WTC11 (cell line): ENCODE measurements around the gene SALL3.

Source experiments
- ATF3 ChIP-seq: sonication (generic); formaldehyde crosslinking; conservative IDR thresholded peaks from 2 replicates; pipeline ENCODE4 v1.8.1; 2022; ENCODE audit warnings: mild to moderate bottlenecking, missing genetic modification reagents
- CTCF ChIP-seq: fragments of 200-600 bp; IDR thresholded peaks from 2 replicates; pipeline ENCODE4 v1.8.0; 2022; ENCODE audit warnings: antibody characterized with exemption
- ELF4 ChIP-seq: sonication (generic); formaldehyde crosslinking; IDR thresholded peaks from 2 replicates; pipeline ENCODE4 v1.8.1; 2022; ENCODE audit warnings: low read depth, mild to moderate bottlenecking, moderate library complexity, missing genetic modification reagents
- MAX ChIP-seq: sonication (generic); formaldehyde crosslinking; IDR thresholded peaks from 2 replicates; pipeline ENCODE4 v1.8.0; 2022; ENCODE audit warnings: mild to moderate bottlenecking, missing genetic modification reagents
- MYBL2 ChIP-seq: sonication (generic); formaldehyde crosslinking; IDR thresholded peaks from 2 replicates; pipeline ENCODE4 v1.8.1; 2023; ENCODE audit warnings: mild to moderate bottlenecking, moderate library complexity, missing genetic modification reagents
- NFYB ChIP-seq: sonication (generic); formaldehyde crosslinking; conservative IDR thresholded peaks from 2 replicates; pipeline ENCODE4 v1.8.0; 2022; ENCODE audit warnings: low read depth, missing genetic modification reagents
- NR2C2 ChIP-seq: sonication (generic); formaldehyde crosslinking; IDR thresholded peaks from 2 replicates; pipeline ENCODE4 v1.8.0; 2022; ENCODE audit warnings: mild to moderate bottlenecking, missing genetic modification reagents
- TCF7 ChIP-seq: sonication (generic); formaldehyde crosslinking; IDR thresholded peaks from 2 replicates; pipeline ENCODE4 v1.8.0; 2022; ENCODE audit warnings: mild to moderate bottlenecking, low read depth, missing genetic modification reagents, moderate library complexity
- ZNF138 ChIP-seq: sonication (generic); formaldehyde crosslinking; conservative IDR thresholded peaks from 2 replicates; pipeline ENCODE4 v1.8.1; 2022; ENCODE audit warnings: mild to moderate bottlenecking, moderate library complexity, missing genetic modification reagents
- ZNF281 ChIP-seq: sonication (generic); formaldehyde crosslinking; IDR thresholded peaks from 2 replicates; pipeline ENCODE4 v1.8.0; 2023; ENCODE audit warnings: mild to moderate bottlenecking, missing genetic modification reagents
- ZNF317 ChIP-seq: sonication (generic); formaldehyde crosslinking; IDR thresholded peaks from 2 replicates; pipeline ENCODE4 v1.8.1; 2023; ENCODE audit warnings: low read depth, mild to moderate bottlenecking, moderate library complexity, missing genetic modification reagents, borderline replicate concordance
- ZNF532 ChIP-seq: fragments of 250-450 bp; sonication (Bioruptor Pico); IDR thresholded peaks from 2 replicates; pipeline ENCODE4 v1.9.0; 2021; ENCODE audit warnings: mild to moderate bottlenecking, borderline replicate concordance

GRCh38 chr18:78936251-78937005 is 43.2 kb upstream of the SALL3 start:
- no peak for TF ChIP-seq ZNF532 (CRISPR knock-in tag)
- no peak for TF ChIP-seq ATF3
- TF ChIP-seq MYBL2 (CRISPR knock-in tag), result no peak
- no peak for TF ChIP-seq ZNF281 (CRISPR knock-in tag)
- TF ChIP-seq ELF4 (CRISPR knock-in tag), result no peak
- TF ChIP-seq CTCF, result no peak
- TF ChIP-seq NR2C2, result no peak
- TF ChIP-seq MAX, result no peak
- TF ChIP-seq ZNF317 (CRISPR knock-in tag), result no peak
- no peak for TF ChIP-seq NFYB
- no peak for TF ChIP-seq ZNF138 (CRISPR knock-in tag)
- TF ChIP-seq TCF7, result no peak
